Transverse colon (tissue), 4 donors: ENCODE data around the gene GMCL1.

Experiments
- CTCF ChIP-seq, 5 experiments: fragments of 200-600 bp in 3 of 5; fragments of 450-650 bp in 2 of 5; sonication (generic) in 3 of 5; IDR thresholded peaks; 1 replicate in 2 of 5; 2 replicates in 3 of 5; pipeline ENCODE4 v1.5.1; 2016 to 2017; ENCODE audit warnings: antibody characterized with exemption in 5 of 5, inconsistent platforms in 3 of 5, mild to moderate bottlenecking in 2 of 5, moderate library complexity in 1 of 5
- EP300 ChIP-seq: sonication (generic); formaldehyde crosslinking; IDR thresholded peaks from one replicate; pipeline ENCODE4 v1.6.1; 2017; ENCODE audit warnings: antibody characterized with exemption, low read depth
- POLR2A ChIP-seq: fragments of 450-650 bp; IDR thresholded peaks from one replicate; pipeline ENCODE4 v1.6.1; 2016; ENCODE audit warnings: antibody characterized with exemption, mild to moderate bottlenecking, moderate library complexity
- POLR2AphosphoS5 ChIP-seq, 3 donors: sonication (generic); formaldehyde crosslinking; IDR thresholded peaks; one replicate each; pipeline ENCODE4 v1.6.1; 2016; ENCODE audit warnings: antibody characterized with exemption in 3 of 3

- TF ChIP-seq POLR2A = no peak
- TF ChIP-seq CTCF (IDR thresholded peaks at IDR 0.05) = no peak
- TF ChIP-seq EP300 = no peak
- TF ChIP-seq POLR2AphosphoS5 (IDR thresholded peaks at IDR 0.05) = peak in 1 of 3 donors; percentile 28
Observed at GRCh38 chr2:69916106-69916505, 86.6 kb downstream of the GMCL1 start.
